Measurements from ENCODE around the gene BOK. TPM values are rescaled to one million over a fixed set of nuclear protein-coding genes. Genes with fewer than 3 reads are reported as not detected.

BOK gene
- total and polyA plus RNA-seq, 9 of the 15 experiments (the other 6 are each of a cell fraction or from before 2014, with no cell fraction given), result 0.03 to 3.3 (median 2.0) TPM; not detected in 1

- H3K4me2 ChIP-seq (ENCODE audit: insufficient read depth, low read length), result no peak overlapping the region
- intact Hi-C loops (cut with micrococcal nuclease), result no loop called here
- H3K79me2 ChIP-seq (ENCODE audit: control insufficient read depth, insufficient read depth, low read length), result no peaks in the 10 kb centered on the region
- no peaks in the 10 kb centered on the region for H3K36me3 ChIP-seq (ENCODE audit: control insufficient read depth, insufficient read depth, low read length)
- H3K9me3 ChIP-seq (replicated peaks; ENCODE audit: control insufficient read depth, insufficient read depth, low read depth, low read length), result no peaks in the 10 kb centered on the region
- ChIA-PET CTCF (ENCODE audit: low intra/inter-chr PET ratio) (no interaction called here), POLR2A (interaction anchor here (0.7 kb wide), 1 partner anchor 248 kb away, joined by 3 read pairs; no protein-coding TSS in a partner anchor)
- H4K20me1 ChIP-seq (replicated peaks; ENCODE audit: control insufficient read depth, insufficient read depth, low read length), result no peaks in the 10 kb centered on the region
- H3K9ac ChIP-seq (ENCODE audit: insufficient read depth in 1 of 2, low read depth in 2 of 2, low read length in 2 of 2), result no peak overlapping the region
- ATAC-seq, result no peak
- in situ Hi-C loops (cut with MboI), result no loop called here
- H3K27me3 ChIP-seq (ENCODE audit: control insufficient read depth in 2 of 2, insufficient read depth in 2 of 2, low read length in 2 of 2), result peaks cover 3 to 25% of the 10 kb centered on the region in 2 experiments; a peak in 4 of 5 replicates
- no peak for DNase-seq (ENCODE audit: extremely low read depth in 1 of 4, low spot score in 3 of 4)
- TF ChIP-seq XRCC4 (IDR thresholded peaks at IDR 0.05; ENCODE audit: extremely low read depth, insufficient read depth, insufficient read length) (no peak), SRSF9 (IDR thresholded peaks at IDR 0.05; ENCODE audit: borderline replicate concordance, low read depth, low read length) (no peak), ZNF57 (CRISPR knock-in tag; IDR thresholded peaks at IDR 0.05) (no peak), ZNF655 (CRISPR knock-in tag; IDR thresholded peaks at IDR 0.05) (no peak), MAZ (CRISPR knock-in tag; conservative IDR thresholded peaks at IDR 0.05 in 1 of 2, IDR thresholded peaks at IDR 0.05 in 1 of 2) (no peak), ZNF143 (CRISPR knock-in tag; IDR thresholded peaks at IDR 0.05) (no peak), FOXA1 (IDR thresholded peaks at IDR 0.05; ENCODE audit: borderline replicate concordance) (no peak), HMGXB4 (CRISPR knock-in tag; IDR thresholded peaks at IDR 0.05) (no peak), CCNT2 (IDR thresholded peaks at IDR 0.05; ENCODE audit: borderline replicate concordance, extremely low read depth, insufficient read length, low read depth, low read length) (no peak), HMG20B (CRISPR knock-in tag; IDR thresholded peaks at IDR 0.05) (no peak), HMGN3 (IDR thresholded peaks at IDR 0.05; ENCODE audit: borderline replicate concordance, extremely low read depth, insufficient read length, low read depth, low read length) (no peak), ZC3H4 (CRISPR knock-in tag; IDR thresholded peaks at IDR 0.05; ENCODE audit: borderline replicate concordance) (no peak), SOX6 (IDR thresholded peaks at IDR 0.05) (no peak), ZNF740 (CRISPR knock-in tag; IDR thresholded peaks at IDR 0.05) (no peak), ZNF740 (tag; IDR thresholded peaks at IDR 0.05) (no peak), HDAC1 (IDR thresholded peaks at IDR 0.05) (no peak)
- H3K27ac ChIP-seq (ENCODE audit: extremely low read depth, low read depth, low read length), result no peak overlapping the region
- 5% methylated on average over 8 of the region's 8 CpGs for WGBS (ENCODE audit: insufficient coverage, low coverage, missing lambda C conversion rate)
- no peak for FAIRE-seq
- H3K9me1 ChIP-seq (ENCODE audit: control insufficient read depth, insufficient read depth, low read length), result no peaks in the 10 kb centered on the region
- no TSS peak for BruUV-seq (replicated peaks)
- H3K4me1 ChIP-seq (replicated peaks in 1 of 2; ENCODE audit: control insufficient read depth in 2 of 2, insufficient read depth in 2 of 2, low read length in 2 of 2), result peaks cover 0 to 16% of the 10 kb centered on the region in 2 experiments; a peak in 2 of 5 replicates
- H3K4me3 ChIP-seq, result no peak overlapping the region
- no peak overlapping the region for H2AFZ ChIP-seq (ENCODE audit: low read depth, low read length)
Measured at GRCh38 chr2:241532168-241532567, 26.4 kb upstream of the BOK start.

Measured in K562 (cell line).